PFSK-1 (cell line): ENCODE results near the gene HNRNPH3.

Source experiments
- FOXP2 ChIP-seq: optimal IDR thresholded peaks from 2 replicates; pipeline ENCODE3; 2011; ENCODE audit warnings: borderline replicate concordance, control low read depth, inconsistent platforms; ENCODE audit not compliant: insufficient read depth; ENCODE audit errors: extremely low read length, extremely low read depth
- POLR2AphosphoS5 ChIP-seq: IDR thresholded peaks from 2 replicates; pipeline ENCODE4 v1.6.1; 2012; ENCODE audit warnings: low read depth, mild to moderate bottlenecking, control low read depth, low read length, moderate library complexity
- SIN3A ChIP-seq: IDR thresholded peaks from 2 replicates; pipeline ENCODE4 v1.6.1; 2012; ENCODE audit warnings: mild to moderate bottlenecking, low read length, moderate library complexity, borderline replicate concordance; ENCODE audit not compliant: insufficient read depth
- TAF1 ChIP-seq: IDR thresholded peaks from 2 replicates; pipeline ENCODE4 v1.6.1; 2012; ENCODE audit warnings: low read length, control low read depth, borderline replicate concordance; ENCODE audit not compliant: insufficient read depth
- TF ChIP-seq, protein P1 (sequence below), 2 experiments: IDR thresholded peaks; 2 replicates each; pipeline versions ENCODE4 v1.6.1 to v1.8.0; 2011 to 2012; ENCODE audit warnings: low read depth in 2 of 2, low read length in 2 of 2, control low read depth in 1 of 2, inconsistent platforms in 1 of 2, mild to moderate bottlenecking in 1 of 2, moderate library complexity in 1 of 2; ENCODE audit not compliant: insufficient read depth in 1 of 2

Gene HNRNPH3

DNA sequence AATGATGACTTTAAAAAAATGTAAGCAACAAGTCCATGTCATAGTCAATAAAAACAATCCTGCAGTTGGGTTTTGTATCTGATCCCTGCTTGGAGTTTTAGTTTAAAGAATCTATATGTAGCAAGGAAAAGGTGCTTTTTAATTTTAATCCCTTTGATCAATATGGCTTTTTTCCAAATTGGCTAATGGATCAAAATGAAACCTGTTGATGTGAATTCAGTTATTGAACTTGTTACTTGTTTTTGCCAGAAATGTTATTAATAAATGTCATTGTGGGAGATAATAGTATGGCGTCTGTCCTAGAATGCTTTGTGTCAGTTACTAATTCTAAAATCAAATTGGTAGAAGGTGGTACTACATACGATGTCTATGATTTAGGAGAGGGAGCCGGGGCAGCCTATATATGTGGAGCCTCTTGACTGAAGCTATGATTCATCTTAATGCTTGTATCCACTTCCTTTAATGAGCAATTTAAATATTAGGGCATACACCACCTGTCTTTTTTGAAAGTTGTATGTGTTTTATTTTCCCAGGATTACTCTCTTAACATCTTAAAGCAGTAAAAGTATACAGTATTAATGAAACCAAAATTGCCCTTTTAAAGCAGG lies 11.1 kb downstream of the HNRNPH3 start:
- TF ChIP-seq POLR2AphosphoS5: 0 out of 2 replicates have a peak, but pooled peaks have one; percentile 14
- no peak for TF ChIP-seq SIN3A

DNA sequence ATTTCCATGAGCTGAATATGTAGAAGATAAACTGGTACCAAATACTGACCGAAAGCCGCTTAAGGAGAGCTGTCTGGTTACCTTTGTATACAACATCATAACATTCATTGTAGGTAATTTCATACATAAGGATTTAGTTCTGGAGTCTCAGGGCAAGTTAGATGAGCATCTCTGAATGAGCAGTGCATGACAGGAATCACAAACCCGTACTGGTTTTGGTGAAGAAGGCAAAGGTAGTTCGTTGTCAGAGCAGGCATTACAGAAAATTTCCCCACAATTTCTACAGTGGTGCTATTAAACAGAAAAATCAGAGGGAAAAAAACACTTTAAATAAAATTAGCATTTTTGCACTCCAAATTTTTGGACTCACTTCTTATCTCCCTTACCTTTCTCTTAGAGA lies 13.8 kb downstream of the HNRNPH3 start:
- TF ChIP-seq TAF1: no peak
- TF ChIP-seq POLR2AphosphoS5: no peak; the same call in 1 of the 2 replicates
- no peak for TF ChIP-seq SIN3A

DNA sequence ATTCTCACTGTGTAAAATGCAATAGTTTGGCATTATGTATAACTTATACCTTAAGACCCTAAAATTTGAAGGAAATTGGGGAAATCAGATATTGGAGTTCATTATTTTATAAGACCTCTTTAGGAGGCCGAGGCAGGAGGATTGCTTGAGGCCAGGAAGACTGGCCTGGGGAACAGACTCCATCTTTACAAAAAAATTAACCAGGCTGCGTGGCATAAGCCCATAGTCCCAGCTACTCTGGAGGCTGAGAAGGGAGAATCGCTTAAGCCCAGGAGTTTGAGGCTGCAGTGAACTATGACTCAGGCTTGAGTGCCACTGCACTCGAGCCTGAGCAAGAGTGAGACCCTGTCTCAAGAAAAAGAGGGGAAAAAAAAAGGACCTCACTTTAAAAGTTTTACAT lies 14.9 kb downstream of the HNRNPH3 start:
- no peak for TF ChIP-seq POLR2AphosphoS5
- TF ChIP-seq, protein P1, sequence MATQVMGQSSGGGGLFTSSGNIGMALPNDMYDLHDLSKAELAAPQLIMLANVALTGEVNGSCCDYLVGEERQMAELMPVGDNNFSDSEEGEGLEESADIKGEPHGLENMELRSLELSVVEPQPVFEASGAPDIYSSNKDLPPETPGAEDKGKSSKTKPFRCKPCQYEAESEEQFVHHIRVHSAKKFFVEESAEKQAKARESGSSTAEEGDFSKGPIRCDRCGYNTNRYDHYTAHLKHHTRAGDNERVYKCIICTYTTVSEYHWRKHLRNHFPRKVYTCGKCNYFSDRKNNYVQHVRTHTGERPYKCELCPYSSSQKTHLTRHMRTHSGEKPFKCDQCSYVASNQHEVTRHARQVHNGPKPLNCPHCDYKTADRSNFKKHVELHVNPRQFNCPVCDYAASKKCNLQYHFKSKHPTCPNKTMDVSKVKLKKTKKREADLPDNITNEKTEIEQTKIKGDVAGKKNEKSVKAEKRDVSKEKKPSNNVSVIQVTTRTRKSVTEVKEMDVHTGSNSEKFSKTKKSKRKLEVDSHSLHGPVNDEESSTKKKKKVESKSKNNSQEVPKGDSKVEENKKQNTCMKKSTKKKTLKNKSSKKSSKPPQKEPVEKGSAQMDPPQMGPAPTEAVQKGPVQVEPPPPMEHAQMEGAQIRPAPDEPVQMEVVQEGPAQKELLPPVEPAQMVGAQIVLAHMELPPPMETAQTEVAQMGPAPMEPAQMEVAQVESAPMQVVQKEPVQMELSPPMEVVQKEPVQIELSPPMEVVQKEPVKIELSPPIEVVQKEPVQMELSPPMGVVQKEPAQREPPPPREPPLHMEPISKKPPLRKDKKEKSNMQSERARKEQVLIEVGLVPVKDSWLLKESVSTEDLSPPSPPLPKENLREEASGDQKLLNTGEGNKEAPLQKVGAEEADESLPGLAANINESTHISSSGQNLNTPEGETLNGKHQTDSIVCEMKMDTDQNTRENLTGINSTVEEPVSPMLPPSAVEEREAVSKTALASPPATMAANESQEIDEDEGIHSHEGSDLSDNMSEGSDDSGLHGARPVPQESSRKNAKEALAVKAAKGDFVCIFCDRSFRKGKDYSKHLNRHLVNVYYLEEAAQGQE (IDR thresholded peaks at IDR 0.05; ENCODE audit: insufficient read depth in 1 of 2, low read depth in 2 of 2, low read length in 2 of 2): no peak
- TF ChIP-seq TAF1: no peak
- TF ChIP-seq FOXP2: no peak
- TF ChIP-seq SIN3A: no peak

- no peak for TF ChIP-seq TAF1
- TF ChIP-seq POLR2AphosphoS5: no peak
- no peak for TF ChIP-seq FOXP2
- TF ChIP-seq SIN3A: no peak
- TF ChIP-seq, protein P1 (IDR thresholded peaks at IDR 0.05; ENCODE audit: insufficient read depth in 1 of 2, low read depth in 2 of 2, low read length in 2 of 2): no peak
Observed at GRCh38 chr10:68348265-68348741, 16.4 kb downstream of the HNRNPH3 start.

DNA sequence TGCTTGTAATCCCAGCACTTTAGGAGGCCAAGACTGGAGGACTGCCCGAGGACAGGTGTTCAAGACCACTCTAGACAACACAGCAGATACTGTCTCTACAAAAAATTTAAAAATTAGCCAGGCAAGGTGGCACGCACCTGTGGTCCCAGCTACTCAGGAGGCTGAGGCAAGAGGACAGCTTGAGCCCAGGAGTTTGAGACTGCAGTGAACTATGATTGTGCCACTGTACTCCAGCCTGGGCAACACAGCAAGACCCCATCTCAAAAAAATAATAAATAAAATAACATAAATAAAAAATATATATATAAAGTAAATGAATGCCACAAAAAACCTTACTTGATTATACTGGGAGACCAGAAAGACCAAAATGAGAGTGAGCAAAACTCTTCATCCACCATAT lies 21.7 kb downstream of the HNRNPH3 start:
- TF ChIP-seq FOXP2 (no peak), POLR2AphosphoS5 (no peak), TAF1 (no peak), SIN3A (no peak)
- TF ChIP-seq, protein P1 (IDR thresholded peaks at IDR 0.05; ENCODE audit: insufficient read depth in 1 of 2, low read depth in 2 of 2, low read length in 2 of 2): no peak

- TF ChIP-seq POLR2AphosphoS5: no peak
- no peak for TF ChIP-seq SIN3A
- TF ChIP-seq TAF1: no peak
- TF ChIP-seq, protein P1 (IDR thresholded peaks at IDR 0.05; ENCODE audit: insufficient read depth in 1 of 2, low read depth in 2 of 2, low read length in 2 of 2): no peak
- no peak for TF ChIP-seq FOXP2
Observed at GRCh38 chr10:68359189-68359588, 27.3 kb downstream of the HNRNPH3 start.
